ENCODE results near the gene SLC22A31.

GRCh38 chr16:89209522-89210044 lies 9.2 kb upstream of the SLC22A31 start:
- TF ChIP-seq CTCF (IDR thresholded peaks at IDR 0.05; ENCODE audit: insufficient read depth, low read length, poor library complexity, severe bottlenecking) (no peak), EZH2phosphoT487 (conservative IDR thresholded peaks at IDR 0.05; ENCODE audit: low read length) (no peak)
